Hematopoietic multipotent progenitor cell treated with erythropoietin and hydrocortisone succinate and interleukin-3 and kit ligand, for 17 days (in vitro differentiated cells): ENCODE results near the gene CFI.
"Not testable (repeated sequence)": the region's sequence is repeated elsewhere in the genome, so short reads cannot be mapped to it uniquely, and the experiment has no call there.

Experiments used
- DNase-seq: peaks from one replicate; pipeline ENCODE4 v3.0.0-alpha.2; 2015; ENCODE audit warnings: low spot score

Gene CFI

DNA sequence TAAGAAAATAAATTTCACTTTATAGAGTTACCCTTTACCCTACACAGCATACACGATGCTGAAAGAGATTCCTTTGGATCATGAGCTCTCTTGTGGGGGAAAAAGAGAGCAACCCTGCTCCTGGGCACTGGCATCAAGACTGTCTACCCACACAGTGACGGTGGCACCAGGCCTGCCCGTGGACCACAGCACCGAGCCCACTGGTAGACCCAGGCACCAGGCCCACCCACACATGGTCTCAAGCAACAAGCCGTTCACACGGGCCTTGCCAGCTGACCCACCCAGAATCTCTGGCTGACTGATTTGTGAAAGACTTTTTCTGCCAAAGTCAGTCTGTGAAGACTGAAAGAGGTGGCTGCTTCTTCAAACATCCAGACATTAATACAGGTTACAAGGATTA, 6.7 kb downstream of the CFI start:
- no peak for DNase-seq

DNA sequence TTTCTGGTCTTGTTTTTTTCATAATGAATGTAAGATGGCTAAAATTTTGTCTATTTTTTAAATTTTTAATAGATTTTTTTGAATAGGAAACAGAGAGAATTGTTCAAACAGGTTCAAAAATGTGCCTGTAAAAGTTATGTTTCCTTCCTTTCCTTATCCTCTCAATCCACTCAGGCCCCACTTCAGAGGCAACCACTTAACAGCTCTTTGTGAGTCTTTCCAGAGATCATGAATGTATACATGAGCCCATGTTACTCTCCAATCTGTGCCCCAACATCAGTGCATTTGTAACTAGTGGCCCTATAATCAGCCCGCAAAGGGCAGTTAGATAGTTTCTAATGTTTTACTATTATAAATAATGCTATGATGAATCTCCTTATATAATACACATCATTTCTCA, 14.0 kb downstream of the CFI start:
- DNase-seq: no peak

- DNase-seq: no peak
Measured at GRCh38 chr4:109786846-109787245, 15.0 kb downstream of the CFI start.

GRCh38 chr4:109782092-109782491, 19.7 kb downstream of the CFI start:
- not testable (repeated sequence) for DNase-seq

- no peak for DNase-seq
Measured at GRCh38 chr4:109764789-109765402, 36.9 kb downstream of the CFI start.

GRCh38 chr4:109764376-109764775, 37.4 kb downstream of the CFI start:
- no peak for DNase-seq

GRCh38 chr4:109760682-109761081, 41.1 kb downstream of the CFI start:
- no peak for DNase-seq

- no peak for DNase-seq
Measured at GRCh38 chr4:109755656-109756055, 46.1 kb downstream of the CFI start.

DNA sequence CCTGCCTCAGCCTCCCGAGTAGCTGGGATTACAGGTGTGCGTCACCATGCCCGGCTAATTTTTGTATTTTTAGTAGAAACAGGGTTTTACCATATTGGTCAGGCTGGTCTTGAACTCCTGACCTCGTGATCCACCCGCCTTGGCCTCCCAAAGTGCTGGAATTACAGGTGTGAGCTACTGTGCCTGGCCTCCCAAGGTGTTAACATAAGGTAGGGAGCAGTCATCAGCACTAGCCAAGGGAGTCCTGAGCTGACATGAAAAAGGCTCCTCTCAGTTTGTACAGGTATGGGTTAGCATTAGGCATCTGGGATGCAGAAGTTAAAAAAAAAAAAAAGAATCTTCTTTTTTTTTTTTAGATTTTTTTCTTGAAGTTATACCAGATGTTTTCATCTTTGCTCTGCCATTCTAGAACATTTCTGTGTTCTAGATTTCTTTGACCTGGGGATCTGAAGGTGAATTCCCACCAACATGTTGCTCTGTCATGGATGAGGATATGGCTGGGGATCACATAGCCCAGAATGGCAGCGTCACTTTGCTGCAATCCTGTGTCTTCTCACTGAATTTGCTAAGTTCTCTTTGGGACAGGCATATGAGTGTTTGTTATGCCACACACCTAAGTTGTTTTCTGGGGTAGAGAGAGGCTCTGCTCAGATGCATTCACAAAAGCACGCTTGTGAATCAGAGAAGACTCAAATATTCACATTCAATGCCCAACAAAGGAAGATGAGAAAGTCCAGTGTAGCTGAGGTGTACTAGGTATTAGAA, 47.5 kb downstream of the CFI start:
- DNase-seq: no peak

DNA sequence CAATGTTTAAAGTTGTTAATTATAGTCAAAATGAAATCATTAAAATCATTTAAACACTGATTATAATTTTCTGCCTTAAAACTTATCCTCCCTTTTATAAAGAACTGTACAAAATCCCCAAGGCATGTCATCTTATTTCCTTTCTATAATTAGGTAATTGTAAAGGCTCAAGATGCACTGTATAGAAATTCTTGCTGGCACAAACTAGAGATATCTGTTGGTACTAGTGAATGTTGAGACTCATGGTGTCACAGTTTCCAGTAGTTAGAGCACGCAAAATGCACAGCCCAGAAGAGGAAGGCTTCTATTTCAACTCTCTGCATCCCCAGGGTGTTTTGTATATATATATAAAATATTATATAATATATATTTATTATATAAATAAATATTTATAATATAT, 49.3 kb downstream of the CFI start:
- no peak for DNase-seq

- no peak for DNase-seq
Measured at GRCh38 chr4:109751852-109752251, 49.9 kb downstream of the CFI start.

GRCh38 chr4:109750652-109751244, 51.1 kb downstream of the CFI start:
- no peak for DNase-seq

GRCh38 chr4:109749388-109750082, 52.3 kb downstream of the CFI start:
- no peak for DNase-seq

DNA sequence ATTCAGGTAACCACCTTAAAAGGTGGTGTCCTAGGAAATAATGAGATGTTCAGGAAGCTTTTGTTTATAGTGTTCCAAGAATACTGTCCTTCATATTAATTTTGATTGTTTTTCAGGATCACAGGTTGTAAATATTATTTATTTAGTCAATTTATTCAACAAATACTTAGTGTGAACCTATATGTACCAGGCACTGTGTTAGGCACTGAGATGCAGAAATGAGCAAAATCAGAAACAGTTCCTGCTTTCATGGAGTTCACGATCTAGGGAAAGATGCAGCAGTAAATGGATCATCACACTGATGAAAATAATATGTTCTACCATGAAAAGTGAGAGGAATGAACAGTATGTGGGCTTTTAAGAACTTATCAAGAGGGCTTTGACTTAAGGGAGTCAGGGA, 53.7 kb downstream of the CFI start:
- no peak for DNase-seq

- no peak for DNase-seq
Measured at GRCh38 chr4:109746728-109747127, 55.1 kb downstream of the CFI start.

GRCh38 chr4:109745830-109746229, 56.0 kb downstream of the CFI start:
- no peak for DNase-seq

DNA sequence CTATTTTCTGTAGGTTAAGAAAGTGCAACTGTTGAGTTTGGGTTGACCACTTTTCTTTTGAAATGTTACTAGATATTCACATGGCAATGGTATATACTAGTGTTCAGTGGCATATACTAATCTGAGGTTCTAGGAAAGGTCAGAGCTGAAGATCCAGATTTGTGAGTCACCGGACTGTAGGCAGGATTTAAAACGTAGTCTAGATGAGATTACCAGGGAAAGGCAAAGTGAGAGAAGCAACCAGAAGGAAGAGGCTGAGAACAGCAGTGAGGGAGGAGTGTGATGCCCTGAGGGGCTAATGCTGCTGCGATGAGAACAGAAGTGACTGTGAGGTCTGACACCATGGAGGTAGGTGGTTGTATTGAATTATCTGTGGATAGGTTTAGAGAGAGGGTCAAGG, 62.3 kb downstream of the CFI start:
- DNase-seq: no peak

DNA sequence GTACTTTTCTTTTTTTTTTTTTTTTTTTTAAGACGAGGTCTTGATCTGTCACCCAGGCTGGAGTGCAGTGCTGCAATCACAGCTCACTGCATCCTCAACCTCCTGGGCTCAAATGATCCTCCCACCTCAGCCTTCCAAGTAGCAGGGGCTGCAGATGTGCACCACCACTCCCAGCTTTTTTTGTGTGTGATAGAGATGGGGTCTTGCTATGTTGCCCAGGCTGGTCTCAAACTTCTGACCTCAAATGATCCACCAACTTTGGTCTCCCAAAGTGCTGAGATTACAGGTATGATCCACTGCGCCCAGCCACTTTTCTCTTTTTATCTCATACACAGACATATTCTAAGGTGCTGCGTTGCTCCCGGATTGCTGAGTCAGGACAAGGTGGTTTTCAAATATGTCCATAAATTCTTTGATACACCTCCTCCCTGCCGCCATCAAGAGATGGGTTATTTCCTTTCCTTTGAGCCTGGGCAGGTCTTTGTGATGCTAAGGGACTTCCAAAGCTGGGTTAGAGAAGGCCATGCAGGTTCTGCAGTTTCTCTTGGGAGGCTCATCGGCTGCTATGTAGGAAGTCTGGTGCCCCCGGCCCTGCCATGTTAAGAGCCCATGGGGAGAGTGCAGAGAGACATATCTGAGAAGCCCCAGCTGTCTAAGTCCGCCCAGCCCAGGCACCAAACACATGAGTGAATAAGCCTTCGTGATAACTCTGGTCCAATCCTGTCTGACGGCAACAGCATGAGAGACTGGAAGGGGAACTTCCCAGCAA, 63.5 kb downstream of the CFI start:
- DNase-seq: no peak

DNA sequence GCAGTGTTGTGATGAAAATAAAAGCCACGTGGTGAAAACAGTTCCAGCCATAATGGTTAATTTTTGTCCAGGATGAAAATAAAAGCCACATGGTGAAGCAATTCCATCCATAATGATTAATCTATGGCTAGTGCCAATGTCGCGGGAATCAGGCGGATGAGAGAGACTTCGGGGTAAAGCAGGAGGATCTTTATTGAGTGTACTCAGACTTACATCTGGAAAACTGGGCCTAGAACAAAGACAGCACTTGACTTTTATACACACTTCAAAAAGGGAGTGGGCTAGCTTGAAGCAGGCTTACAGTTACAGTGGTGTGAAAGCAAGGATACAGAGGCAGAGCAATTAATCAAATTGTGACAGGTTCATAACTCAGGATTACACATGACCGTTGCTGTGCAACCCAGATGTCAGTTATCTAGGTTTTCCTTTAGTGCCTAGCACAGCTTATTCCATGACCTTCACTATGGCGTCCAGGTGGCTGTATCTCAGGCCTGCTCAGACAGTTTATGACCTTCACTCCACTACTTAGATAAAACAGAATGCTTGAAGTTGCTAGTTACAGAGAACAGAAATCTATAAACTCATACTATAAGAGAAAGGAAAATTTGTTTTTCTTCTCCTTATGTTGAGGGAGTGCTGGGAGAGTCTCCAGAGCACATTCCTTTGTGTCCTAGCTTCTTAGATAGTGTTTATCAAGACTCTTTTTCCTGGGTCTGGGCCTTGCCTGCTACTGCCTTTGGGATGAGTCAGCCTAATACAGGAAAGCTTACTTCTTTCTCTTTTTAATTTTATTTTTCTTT, 66.0 kb downstream of the CFI start:
- DNase-seq: no peak

DNA sequence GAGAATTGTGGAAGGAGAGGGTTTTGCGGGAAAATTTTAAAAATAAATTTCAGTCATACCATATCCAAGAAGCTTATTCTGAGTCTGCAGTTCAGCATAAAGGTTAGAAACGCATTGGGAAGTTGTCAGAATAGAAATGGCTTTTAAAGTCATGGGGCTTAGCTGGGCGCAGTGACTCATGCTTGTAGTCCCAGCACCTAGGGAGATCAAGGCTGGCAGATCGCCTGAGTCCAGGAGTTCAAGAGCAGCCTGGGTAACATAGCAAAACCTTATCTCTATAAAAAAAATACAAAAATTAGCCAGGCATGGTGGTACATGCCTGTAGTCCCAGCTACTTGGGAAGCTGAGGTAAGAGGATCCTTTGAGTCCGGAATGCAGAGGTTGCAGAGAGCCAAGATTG, 68.1 kb downstream of the CFI start:
- DNase-seq: no peak
